Keratinocyte (primary cell): ENCODE results near the gene SLC12A5. TPM values are rescaled to one million over a fixed set of nuclear protein-coding genes. Genes with fewer than 3 reads are reported as not detected.

Experiments
- DNase-seq: peaks from one replicate; pipeline ENCODE4 v3.0.0-alpha.2; 2011; ENCODE audit warnings: low read depth, missing footprints, low spot score
- FAIRE-seq: peaks from 2 replicates; lab custom pipeline; 2011; peaks lifted over from hg19 to GRCh38; lab: Jason Lieb, UNC
- H2AFZ ChIP-seq: 2 replicates; pipeline ENCODE4 v1.6.0; 2012; ENCODE audit warnings: low read length, control low read depth, inconsistent platforms; ENCODE audit not compliant: control insufficient read depth
- H3K27ac ChIP-seq: 2 replicates; pipeline ENCODE4 v1.5.1; 2011; ENCODE audit warnings: low read length; ENCODE audit not compliant: control insufficient read depth, insufficient read depth
- H3K27me3 ChIP-seq: 3 replicates; pipeline ENCODE4 v1.6.0; 2011; ENCODE audit warnings: low read length; ENCODE audit not compliant: control insufficient read depth, insufficient read depth; ENCODE audit errors: extremely low read depth
- H3K36me3 ChIP-seq, 2 experiments: 2 replicates in 1 of 2; 3 replicates in 1 of 2; pipeline ENCODE4 v1.5.1; 2011; ENCODE audit warnings: low read length in 2 of 2, mild to moderate bottlenecking in 1 of 2; ENCODE audit not compliant: control insufficient read depth in 2 of 2, insufficient read depth in 2 of 2; ENCODE audit errors: extremely low read depth in 1 of 2
- H3K4me1 ChIP-seq: 3 replicates; pipeline ENCODE4 v1.5.1; 2011; ENCODE audit warnings: low read length; ENCODE audit not compliant: control insufficient read depth, insufficient read depth; ENCODE audit errors: extremely low read depth
- H3K4me2 ChIP-seq: 3 replicates; pipeline ENCODE4 v1.6.0; 2011; ENCODE audit warnings: low read depth, low read length; ENCODE audit not compliant: control insufficient read depth, insufficient read depth; ENCODE audit errors: extremely low read depth
- H3K4me3 ChIP-seq, 3 experiments: fragments of 200-600 bp in 1 of 3; sonication (generic) in 1 of 3; 2 replicates in 2 of 3; 3 replicates in 1 of 3; pipeline ENCODE4 v1.5.1; 2011 to 2016; ENCODE audit warnings: low read length in 3 of 3, mild to moderate bottlenecking in 3 of 3, control low read depth in 2 of 3, inconsistent platforms in 1 of 3, low read depth in 1 of 3, mixed read lengths in 1 of 3, mixed run types in 1 of 3, moderate library complexity in 1 of 3; ENCODE audit not compliant: control insufficient read depth in 2 of 3, insufficient read depth in 2 of 3; ENCODE audit errors: extremely low read depth in 1 of 3
- H3K79me2 ChIP-seq: 2 replicates; pipeline ENCODE4 v1.6.0; 2012; ENCODE audit warnings: low read length; ENCODE audit not compliant: control insufficient read depth, insufficient read depth
- H3K9ac ChIP-seq: 3 replicates; pipeline ENCODE4 v1.6.0; 2011; ENCODE audit warnings: low read length; ENCODE audit not compliant: control insufficient read depth, insufficient read depth; ENCODE audit errors: extremely low read depth
- H3K9me1 ChIP-seq: 3 replicates; pipeline ENCODE4 v1.6.0; 2011; ENCODE audit warnings: low read length; ENCODE audit not compliant: control insufficient read depth, insufficient read depth; ENCODE audit errors: extremely low read depth
- H3K9me3 ChIP-seq: 2 replicates; pipeline ENCODE4 v1.5.1; 2012; ENCODE audit warnings: low read depth, low read length; ENCODE audit not compliant: control insufficient read depth
- H4K20me1 ChIP-seq: 3 replicates; pipeline ENCODE4 v1.6.0; 2011; ENCODE audit warnings: low read length; ENCODE audit not compliant: control insufficient read depth, insufficient read depth; ENCODE audit errors: extremely low read depth
- CTCF ChIP-seq, 3 experiments: IDR thresholded peaks in 1 of 3; conservative IDR thresholded peaks in 1 of 3; optimal IDR thresholded peaks in 1 of 3; 2 replicates in 2 of 3; 3 replicates in 1 of 3; pipeline versions ENCODE3 to v1.5.1; 2011; ENCODE audit warnings: low read length in 3 of 3, mild to moderate bottlenecking in 3 of 3, moderate library complexity in 2 of 3, control low read depth in 1 of 3, inconsistent platforms in 1 of 3; ENCODE audit not compliant: insufficient read depth in 2 of 3; ENCODE audit errors: extremely low read depth in 1 of 3
- EZH2 ChIP-seq: IDR thresholded peaks from one replicate; pipeline ENCODE4 v1.6.1; 2012; ENCODE audit warnings: inconsistent platforms, mild to moderate bottlenecking, low read length, moderate library complexity
- dilution Hi-C: fragments of 300-500 bp; cut with MboI; formaldehyde crosslinking; loops from one replicate; pipeline ENCODE4 v1.7.0; 2020; ENCODE audit warnings: low sequenced_read_pairs; ENCODE audit not compliant: extremely low pct_ligation_motif_present
- polyA plus RNA-seq, 5 experiments: library from polyadenylated mRNA; depleted of rRNA in 3 of 5; stranded (reverse) in 3 of 5; stranded (forward) in 1 of 5; unstranded in 1 of 5; fragments of >200 nt; gene quantifications; 1 replicate in 1 of 5; 2 replicates in 3 of 5; 3 replicates in 1 of 5; pipeline versions ENCODE4 v1.2.1 to v1.2.3, GENCODE V29; 2011 to 2012; ENCODE audit warnings: missing spikeins in 2 of 5, low read depth in 1 of 5, low replicate concordance in 1 of 5

SLC12A5 gene
- polyA plus RNA-seq, 1 donor (not counting 4 experiments of a cell fraction or from before 2014, with no cell fraction given), result not detected

GRCh38 chr20:46083531-46084061, 54.6 kb downstream of the SLC12A5 start:
- H3K9me3 ChIP-seq, result no peaks in the 10 kb centered on the region
- H3K79me2 ChIP-seq, result peaks cover 92% of the 10 kb centered on the region
- dilution Hi-C loops, result no loop called here
- H3K27me3 ChIP-seq, result no peaks in the 10 kb centered on the region
- no peaks in the 10 kb centered on the region for H3K9me1 ChIP-seq
- H3K27ac ChIP-seq, result no peak overlapping the region
- H3K4me1 ChIP-seq, result peaks cover 19% of the 10 kb centered on the region
- H4K20me1 ChIP-seq, result peaks cover 10% of the 10 kb centered on the region
- no peak overlapping the region for H3K4me3 ChIP-seq
- DNase-seq (no peak), FAIRE-seq (no peak)
- peaks cover 5 to 6% of the 10 kb centered on the region in 2 experiments for H3K36me3 ChIP-seq
- no peak overlapping the region for H2AFZ ChIP-seq
- TF ChIP-seq CTCF (optimal IDR thresholded peaks at IDR 0.05 in 1 of 3, IDR thresholded peaks at IDR 0.05 in 1 of 3, conservative IDR thresholded peaks at IDR 0.05 in 1 of 3; ENCODE audit: extremely low read depth in 1 of 3, insufficient read depth in 2 of 3, low read length in 3 of 3) (no peak), EZH2 (no peak)
- no peak overlapping the region for H3K4me2 ChIP-seq
- H3K9ac ChIP-seq, result no peak overlapping the region

GRCh38 chr20:46084805-46085178, 55.8 kb downstream of the SLC12A5 start:
- H3K4me2 ChIP-seq, result no peak overlapping the region
- dilution Hi-C loops, result no loop called here
- DNase-seq (no peak), FAIRE-seq (no peak)
- TF ChIP-seq CTCF (optimal IDR thresholded peaks at IDR 0.05 in 1 of 3, IDR thresholded peaks at IDR 0.05 in 1 of 3, conservative IDR thresholded peaks at IDR 0.05 in 1 of 3; ENCODE audit: extremely low read depth in 1 of 3, insufficient read depth in 2 of 3, low read length in 3 of 3) (no peak), EZH2 (no peak)
- peaks cover 10% of the 10 kb centered on the region for H4K20me1 ChIP-seq
- no peaks in the 10 kb centered on the region for H3K9me1 ChIP-seq
- H3K4me1 ChIP-seq, result peaks cover 19% of the 10 kb centered on the region
- no peaks in the 10 kb centered on the region for H3K9me3 ChIP-seq
- H3K4me3 ChIP-seq, result no peak overlapping the region
- H3K36me3 ChIP-seq, result no peaks in the 10 kb centered on the region
- peaks cover 92% of the 10 kb centered on the region for H3K79me2 ChIP-seq
- H3K27ac ChIP-seq, result no peak overlapping the region
- H3K27me3 ChIP-seq, result no peaks in the 10 kb centered on the region
- no peak overlapping the region for H2AFZ ChIP-seq
- H3K9ac ChIP-seq, result no peak overlapping the region
